T-helper 2 cell treated with Interferon-gamma antibody and Interleukin-4, amounts not matched to agents 100 ng/mL and 5 ng/mL, for 36 hours (primary cell): Measurements from ENCODE around the gene MARVELD1. TPM values are rescaled to one million over a fixed set of nuclear protein-coding genes. Genes with fewer than 3 reads are reported as not detected.

ENCODE experiments used
- intact Hi-C: fragments of 100-400 bp; cut with micrococcal nuclease; formaldehyde crosslinking; loops from one replicate; pipeline ENCODE4 v1.15.1; 2023
- total RNA-seq: library from RNA; stranded (reverse); gene quantifications from 2 replicates; pipeline ENCODE4 v1.2.3, GENCODE V29; 2022

Gene MARVELD1
- total RNA-seq, 1 donor from 2014 or later = 5.4 TPM

DNA sequence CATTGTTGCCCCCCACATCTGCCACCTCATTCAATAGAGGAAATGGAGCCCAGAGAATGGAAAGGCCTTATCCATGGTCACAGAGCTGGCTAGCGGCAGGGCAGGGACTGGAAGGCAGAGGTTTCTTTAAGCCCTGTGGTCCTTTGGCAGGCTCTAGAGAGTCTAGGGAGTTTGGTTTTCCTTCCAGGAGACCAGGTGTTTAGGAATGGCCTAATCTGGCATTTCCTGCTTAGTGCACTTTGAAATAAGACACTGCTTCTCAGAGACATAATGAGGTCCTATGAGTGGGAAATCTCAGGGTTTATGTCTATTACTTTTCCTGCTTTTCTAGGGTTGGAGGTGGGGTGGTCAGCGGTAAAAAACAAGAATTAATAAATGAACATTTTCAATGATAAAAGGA lies 6.1 kb downstream of the MARVELD1 start:
- intact Hi-C loops = no loop called here

DNA sequence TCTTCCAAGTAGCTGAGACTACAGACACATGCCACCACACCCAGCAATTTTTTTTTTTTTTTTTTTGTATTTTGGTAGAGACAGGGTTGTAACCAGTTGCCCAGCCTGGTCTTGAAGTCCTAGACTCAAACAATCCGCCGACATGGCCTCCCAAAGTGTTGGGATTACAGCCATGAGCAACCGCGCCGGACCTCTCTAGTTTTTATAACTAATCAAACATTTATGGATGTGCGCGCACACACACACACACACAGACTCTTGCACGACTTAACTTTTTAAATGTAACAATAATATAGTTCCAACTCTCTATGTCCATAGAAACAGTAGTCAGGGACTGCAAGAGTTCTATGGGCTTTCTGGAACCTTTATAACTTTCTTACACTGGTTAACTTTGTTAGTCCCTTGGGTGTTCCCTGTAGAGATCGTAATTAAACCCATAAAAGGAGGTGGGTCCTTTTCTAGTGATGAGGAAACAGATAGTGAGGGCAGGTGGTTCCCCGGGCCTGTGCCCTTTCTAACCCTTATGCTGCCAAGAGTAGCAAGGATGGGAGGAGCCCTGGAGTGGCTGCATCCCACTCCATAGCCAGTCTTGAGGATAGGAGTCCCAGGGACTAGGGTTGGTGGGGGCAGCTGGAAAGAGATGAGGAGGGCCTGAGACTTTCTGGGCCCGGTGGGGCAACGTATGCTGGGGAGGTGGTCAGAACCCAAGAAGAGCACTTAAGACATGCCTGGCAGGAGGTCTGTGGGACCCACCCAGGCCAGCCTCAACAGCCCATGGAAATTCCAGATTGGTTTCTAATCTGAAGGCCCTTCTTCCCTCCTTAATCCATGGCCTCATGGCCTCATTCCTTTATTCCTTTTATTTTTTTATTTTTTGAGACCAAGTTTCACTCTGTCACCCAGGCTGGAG lies 8.6 kb downstream of the MARVELD1 start:
- intact Hi-C loops = no loop called here

GRCh38 chr10:97723001-97723400 lies 9.5 kb downstream of the MARVELD1 start:
- intact Hi-C loops = no loop called here

DNA sequence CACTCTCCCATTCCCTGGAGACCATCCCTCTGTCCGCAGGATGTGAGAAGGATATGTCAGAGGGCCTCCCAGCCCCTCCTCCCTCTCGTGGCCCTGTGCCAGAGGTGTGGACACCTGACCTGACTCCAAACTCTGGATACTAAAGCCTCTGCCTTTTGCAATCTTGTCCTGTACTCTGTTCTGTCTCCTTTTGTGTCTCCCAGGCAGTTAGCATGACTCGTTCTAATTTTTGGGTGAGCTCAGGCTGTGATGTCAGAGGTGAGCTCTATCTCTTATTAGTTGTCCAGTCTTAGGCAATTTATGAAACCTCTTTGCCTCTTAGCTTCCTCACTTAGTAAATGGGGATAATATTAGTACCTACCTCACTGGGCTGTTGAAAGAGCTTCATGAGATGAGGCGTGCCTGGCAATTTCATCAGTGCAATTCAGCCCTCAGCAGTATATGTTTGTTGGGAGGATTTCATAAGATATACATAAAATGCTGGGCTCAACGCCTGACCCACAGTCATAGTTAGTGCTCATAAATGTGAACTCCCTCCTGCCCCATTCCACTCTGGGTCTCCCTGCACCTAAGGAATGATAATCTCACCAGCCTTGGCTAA lies 10.9 kb downstream of the MARVELD1 start:
- intact Hi-C loops = no loop called here

DNA sequence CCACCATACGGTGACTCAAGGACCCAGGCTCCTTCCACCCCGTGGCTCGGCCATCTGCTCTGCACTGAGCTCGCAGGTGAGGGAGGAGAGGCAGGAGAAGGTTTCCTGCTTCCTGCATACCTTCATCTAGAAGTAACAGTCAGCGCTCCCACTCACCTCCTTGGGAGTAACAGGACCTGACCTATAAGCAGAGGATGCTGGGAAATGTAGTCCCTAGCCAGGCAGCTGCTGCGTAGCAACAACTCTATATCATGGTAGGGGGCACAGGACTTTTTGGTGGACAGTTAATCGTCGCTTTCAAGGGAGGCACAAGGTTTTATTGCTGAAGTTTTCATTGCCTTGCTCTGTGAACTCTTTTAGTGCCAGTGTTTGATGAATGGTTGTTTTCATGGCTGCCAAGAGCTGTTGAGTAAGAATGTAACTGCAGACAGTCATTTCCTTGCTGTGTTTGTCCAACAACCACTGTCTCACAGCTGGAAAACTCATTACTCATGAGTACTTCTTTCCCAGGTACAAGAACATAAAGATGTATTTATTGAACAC lies 13.2 kb downstream of the MARVELD1 start:
- intact Hi-C loops = no loop called here

DNA sequence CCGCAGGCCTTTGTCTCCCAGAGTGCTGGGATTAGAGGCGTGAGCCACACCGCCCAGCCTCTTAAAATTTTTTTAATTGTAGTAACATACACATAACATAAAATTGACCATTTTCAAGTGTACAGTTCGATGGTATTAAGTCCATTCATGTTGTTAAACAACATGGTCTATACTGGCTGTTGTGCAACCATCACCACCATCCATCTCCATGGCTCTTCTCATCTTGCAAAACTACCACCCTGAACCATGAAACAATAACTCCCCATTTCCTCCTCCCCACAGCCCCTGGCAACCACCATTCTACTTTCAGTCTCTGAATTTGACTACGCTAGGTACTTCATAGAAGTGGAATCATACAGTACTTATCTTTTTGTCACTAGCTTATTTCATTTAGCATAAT lies 15.5 kb downstream of the MARVELD1 start:
- intact Hi-C loops = no loop called here

GRCh38 chr10:97731346-97732051 lies 18.0 kb downstream of the MARVELD1 start:
- intact Hi-C loops = loop anchor here (1.0 to 10.0 kb wide), 5 partner anchors 22 to 307 kb away; partner anchors contain the start of genes ANKRD2 and PGAM1

- intact Hi-C loops = loop anchor here (5.0 to 10.0 kb wide), 2 partner anchors 160 to 307 kb away; partner anchors contain the start of genes ANKRD2 and PGAM1
These were observed 18.5 kb downstream of the MARVELD1 start for GRCh38 chr10:97732052-97732359.

GRCh38 chr10:97733256-97733655 lies 19.7 kb downstream of the MARVELD1 start:
- intact Hi-C loops = loop anchor here (5.0 to 10.0 kb wide), 2 partner anchors 161 to 308 kb away; partner anchors contain the start of genes ANKRD2 and PGAM1

- intact Hi-C loops = loop anchor here (5.0 to 10.0 kb wide), 2 partner anchors 162 to 309 kb away; partner anchors contain the start of genes ANKRD2 and PGAM1
These were observed 20.5 kb downstream of the MARVELD1 start for GRCh38 chr10:97734021-97734420.

GRCh38 chr10:97736403-97736901 lies 22.9 kb downstream of the MARVELD1 start:
- intact Hi-C loops = loop anchor here (2.0 to 10.0 kb wide), 4 partner anchors 22 to 312 kb away; partner anchors contain the start of genes MORN4 and PGAM1

- intact Hi-C loops = loop anchor here (1.0 to 10.0 kb wide), 7 partner anchors 22 to 397 kb away; partner anchors contain the start of genes AVPI1, MMS19, MORN4 and PGAM1
These were observed 23.6 kb downstream of the MARVELD1 start, which contains the start of gene ZFYVE27 for GRCh38 chr10:97736902-97737769. TSS of gene ZFYVE27 (plus strand) at chr10:97737128. CDS start at chr10:97738478, 1,350 bp downstream.

GRCh38 chr10:97737770-97738265 lies 24.3 kb downstream of the MARVELD1 start:
- intact Hi-C loops = loop anchor here (1.0 to 10.0 kb wide), 7 partner anchors 23 to 396 kb away; partner anchors contain the start of genes AVPI1, MMS19, MORN4 and PGAM1

GRCh38 chr10:97738616-97739015 lies 25.1 kb downstream of the MARVELD1 start:
- intact Hi-C loops = loop anchor here (10.0 kb wide), 1 partner anchor 314 kb away; the partner anchor contains the start of gene PGAM1

GRCh38 chr10:97740613-97741012 lies 27.1 kb downstream of the MARVELD1 start:
- intact Hi-C loops = no loop called here

GRCh38 chr10:97743169-97743943 lies 29.8 kb downstream of the MARVELD1 start:
- intact Hi-C loops = no loop called here

DNA sequence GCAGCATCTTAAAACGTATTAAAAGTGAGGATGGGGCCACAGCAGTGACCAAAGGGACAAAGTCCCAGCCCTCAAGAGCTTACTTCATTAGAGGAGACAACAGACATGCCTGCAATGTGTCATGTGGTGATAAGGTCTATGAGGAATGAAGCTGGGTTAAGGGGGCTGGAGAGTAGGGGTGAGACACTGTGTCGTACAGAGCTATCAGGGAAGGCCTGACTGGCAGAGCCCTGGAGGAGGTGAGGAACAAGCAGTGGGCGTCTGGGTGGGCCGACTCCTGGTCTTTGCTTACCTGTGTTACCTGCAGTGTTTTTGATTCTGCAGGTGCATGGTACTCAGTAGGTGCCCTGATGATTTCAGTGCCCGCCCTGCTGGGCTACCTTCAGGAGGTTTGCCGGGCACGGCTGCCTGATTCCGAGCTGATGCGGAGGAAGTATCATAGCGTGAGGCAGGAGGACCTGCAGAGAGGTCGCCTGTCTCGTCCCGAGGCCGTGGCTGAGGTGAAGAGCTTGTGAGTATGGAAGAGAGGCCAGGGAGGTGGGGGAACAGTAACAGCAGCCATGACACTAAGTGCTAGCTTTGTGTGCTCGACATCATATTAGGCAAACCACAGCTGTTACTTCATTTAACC lies 31.0 kb downstream of the MARVELD1 start:
- intact Hi-C loops = no loop called here

GRCh38 chr10:97747573-97747972 lies 34.0 kb downstream of the MARVELD1 start:
- intact Hi-C loops = no loop called here
